ENCODE results near the gene ARL8B.

Gene ARL8B

DNA sequence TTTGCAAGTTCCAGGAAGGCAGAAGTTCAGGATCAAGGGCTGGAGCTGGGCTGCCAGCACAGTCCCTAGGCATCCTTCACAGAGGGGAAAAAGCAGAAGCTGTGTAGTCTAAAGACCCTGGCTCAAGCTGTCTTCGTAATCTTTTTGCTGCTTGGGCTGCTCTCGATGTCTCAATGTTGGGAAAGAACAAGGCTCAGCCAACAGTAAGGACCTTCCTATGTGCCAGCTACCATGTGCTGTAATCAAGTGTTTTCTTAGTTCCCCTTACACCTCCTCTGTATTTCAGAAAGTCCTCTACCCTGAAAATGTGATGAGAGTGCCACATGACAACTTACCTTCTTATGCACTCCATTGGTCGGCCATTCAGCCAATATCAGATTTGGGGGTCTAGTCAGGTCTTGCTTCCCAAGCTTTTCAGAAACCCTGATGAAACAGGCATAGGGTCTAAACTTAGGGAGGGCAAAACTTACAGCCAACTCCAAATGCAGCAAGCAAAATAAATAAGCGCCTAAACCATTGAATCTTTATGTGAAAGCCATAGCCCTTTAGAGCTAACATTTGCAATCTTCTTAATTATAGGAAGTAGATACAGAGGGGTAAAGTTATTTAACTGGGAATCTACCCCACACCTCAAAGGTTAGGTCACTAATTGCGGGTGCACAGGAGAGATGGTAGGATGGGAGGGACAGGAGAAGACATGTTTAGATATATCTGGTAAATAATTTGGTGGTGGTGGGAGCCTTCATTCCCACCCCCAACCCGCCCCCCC is 64.2 kb downstream of the ARL8B start:
- no peak for DNase-seq (ENCODE audit: low read depth)
- TF ChIP-seq, protein P1, sequence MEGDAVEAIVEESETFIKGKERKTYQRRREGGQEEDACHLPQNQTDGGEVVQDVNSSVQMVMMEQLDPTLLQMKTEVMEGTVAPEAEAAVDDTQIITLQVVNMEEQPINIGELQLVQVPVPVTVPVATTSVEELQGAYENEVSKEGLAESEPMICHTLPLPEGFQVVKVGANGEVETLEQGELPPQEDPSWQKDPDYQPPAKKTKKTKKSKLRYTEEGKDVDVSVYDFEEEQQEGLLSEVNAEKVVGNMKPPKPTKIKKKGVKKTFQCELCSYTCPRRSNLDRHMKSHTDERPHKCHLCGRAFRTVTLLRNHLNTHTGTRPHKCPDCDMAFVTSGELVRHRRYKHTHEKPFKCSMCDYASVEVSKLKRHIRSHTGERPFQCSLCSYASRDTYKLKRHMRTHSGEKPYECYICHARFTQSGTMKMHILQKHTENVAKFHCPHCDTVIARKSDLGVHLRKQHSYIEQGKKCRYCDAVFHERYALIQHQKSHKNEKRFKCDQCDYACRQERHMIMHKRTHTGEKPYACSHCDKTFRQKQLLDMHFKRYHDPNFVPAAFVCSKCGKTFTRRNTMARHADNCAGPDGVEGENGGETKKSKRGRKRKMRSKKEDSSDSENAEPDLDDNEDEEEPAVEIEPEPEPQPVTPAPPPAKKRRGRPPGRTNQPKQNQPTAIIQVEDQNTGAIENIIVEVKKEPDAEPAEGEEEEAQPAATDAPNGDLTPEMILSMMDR (IDR thresholded peaks at IDR 0.05; ENCODE audit: insufficient read depth, low read depth, low read length, missing control alignments), result no peak
- no peak overlapping the region for H3K4me3 ChIP-seq (ENCODE audit: low read length)

DNA sequence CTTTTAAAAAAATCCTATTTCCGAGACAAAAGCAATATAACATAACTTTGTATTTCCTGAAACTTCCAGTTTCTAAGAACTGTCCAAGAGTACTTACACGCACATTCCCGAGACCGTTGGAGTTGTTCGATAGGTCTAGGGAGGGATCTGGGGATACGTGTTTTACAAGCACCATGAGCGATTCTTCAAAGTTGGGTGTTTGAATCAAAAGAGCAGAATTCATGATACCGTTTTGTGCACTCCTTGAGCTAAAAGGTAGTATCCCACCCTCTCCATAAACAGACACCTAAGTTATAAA is 64.7 kb downstream of the ARL8B start:
- peak; percentile 50 for DNase-seq (ENCODE audit: low read depth)
- peak overlapping the region; percentile 64 for H3K4me3 ChIP-seq (ENCODE audit: low read length)
- TF ChIP-seq, protein P1 (IDR thresholded peaks at IDR 0.05; ENCODE audit: insufficient read depth, low read depth, low read length, missing control alignments), result no peak

GRCh38 chr3:5187156-5187919 is 65.2 kb downstream of the ARL8B start, which contains the start of gene EDEM1:
TSS of gene EDEM1 (plus strand) at chr3:5187707. CDS start at chr3:5187806, 99 bp downstream.
- DNase-seq (ENCODE audit: low read depth), result peak; percentile 97
- H3K4me3 ChIP-seq (ENCODE audit: low read length), result peak within 1 kb of the TSS; percentile 87
- TF ChIP-seq, protein P1 (IDR thresholded peaks at IDR 0.05; ENCODE audit: insufficient read depth, low read depth, low read length, missing control alignments), result no peak

GRCh38 chr3:5187920-5188418 is 65.9 kb downstream of the ARL8B start:
- DNase-seq (ENCODE audit: low read depth), result peak; percentile 48
- H3K4me3 ChIP-seq (ENCODE audit: low read length), result peak overlapping the region; percentile 87
- TF ChIP-seq, protein P1 (IDR thresholded peaks at IDR 0.05; ENCODE audit: insufficient read depth, low read depth, low read length, missing control alignments), result no peak

DNA sequence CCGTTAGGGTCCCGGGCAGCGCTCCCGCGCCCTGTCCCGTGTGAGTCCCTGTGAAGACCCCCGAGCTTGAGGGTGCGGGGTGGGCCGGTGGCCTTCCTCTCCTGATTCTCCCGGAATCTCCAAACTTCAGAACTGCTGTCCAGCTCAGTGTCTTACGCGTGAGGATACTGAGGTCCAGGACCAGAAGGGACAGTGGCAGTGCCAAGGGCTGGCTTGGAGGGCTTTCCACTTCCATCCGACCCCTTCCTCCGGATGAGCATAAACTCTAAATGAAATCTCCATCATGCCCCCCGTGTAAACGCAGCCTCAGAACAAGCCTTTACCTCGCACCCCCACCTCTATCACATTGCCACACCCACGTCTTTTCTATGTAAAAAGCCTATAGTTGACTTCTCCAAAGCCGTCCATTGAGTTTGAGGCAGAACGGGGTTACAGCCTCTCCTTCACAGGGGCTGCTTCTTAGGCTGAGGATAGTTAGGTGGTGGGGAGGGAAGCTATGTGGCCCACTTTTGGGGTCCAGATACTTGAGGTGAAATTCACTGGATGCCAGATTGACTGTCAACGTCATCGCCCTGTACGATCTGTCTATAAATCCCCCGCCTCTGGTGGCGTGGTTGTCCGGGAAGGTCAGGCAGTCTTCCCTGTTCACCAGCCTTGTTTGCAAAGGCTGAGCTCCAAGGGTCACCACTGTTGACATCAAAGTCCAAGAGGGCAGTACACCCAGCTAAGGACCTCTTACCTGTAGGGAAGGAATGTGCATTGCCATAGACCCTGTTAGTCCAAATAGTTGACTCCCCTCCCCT is 66.5 kb downstream of the ARL8B start:
- TF ChIP-seq, protein P1 (IDR thresholded peaks at IDR 0.05; ENCODE audit: insufficient read depth, low read depth, low read length, missing control alignments), result peak; percentile 0
- H3K4me3 ChIP-seq (ENCODE audit: low read length), result peak overlapping the region; percentile 87
- peak; percentile 59 for DNase-seq (ENCODE audit: low read depth)

DNA sequence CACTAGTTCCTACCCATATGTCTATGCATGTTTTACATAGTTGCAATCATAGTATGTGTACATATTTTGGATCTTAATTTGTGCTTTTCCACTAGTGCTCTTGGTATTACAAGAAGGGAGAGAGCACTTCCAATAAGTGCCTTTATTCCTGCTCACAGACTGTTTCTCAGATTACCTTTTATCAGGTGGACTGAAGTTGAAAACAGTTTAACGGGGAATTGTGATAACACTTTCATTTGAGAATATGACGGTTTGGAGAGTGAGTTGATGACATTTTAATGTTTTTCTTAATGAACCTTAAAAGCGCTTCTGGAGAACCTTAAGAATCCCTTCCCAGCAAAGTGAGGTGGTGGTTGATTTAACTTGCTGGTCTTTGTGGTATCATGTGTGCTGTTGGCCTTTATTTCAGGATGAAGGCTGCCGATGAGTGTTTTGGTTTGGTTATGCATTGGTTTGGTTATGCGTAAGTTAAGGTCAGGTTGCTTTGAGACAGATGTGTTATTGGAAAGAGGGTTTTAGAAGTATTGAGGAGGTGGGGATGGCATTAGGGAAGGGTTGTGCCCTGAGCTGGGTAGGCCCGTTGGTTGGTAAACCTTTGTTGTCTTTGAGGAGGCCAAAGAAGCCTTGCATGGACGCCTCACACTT is 68.2 kb downstream of the ARL8B start:
- DNase-seq (ENCODE audit: low read depth), result no peak
- H3K4me3 ChIP-seq (ENCODE audit: low read length), result peak overlapping the region; percentile 0
- TF ChIP-seq, protein P1 (IDR thresholded peaks at IDR 0.05; ENCODE audit: insufficient read depth, low read depth, low read length, missing control alignments), result no peak
